Spinal cord (tissue), 10 donors: ENCODE results near the gene RPRML. TPM values are rescaled to one million over a fixed set of nuclear protein-coding genes. Genes with fewer than 3 reads are reported as not detected.
"Not testable (repeated sequence)": the region's sequence is repeated elsewhere in the genome, so short reads cannot be mapped to it uniquely, and the experiment has no call there.

Source experiments
- DNase-seq, 6 donors: peaks; one replicate each; pipeline versions ENCODE4 v3.0.0 to v3.0.0-alpha.2; 2013 to 2015; ENCODE audit warnings: low spot score in 6 of 6, low read depth in 4 of 6
- H3K27ac ChIP-seq: one replicate; pipeline ENCODE4 v1.5.1; 2013; ENCODE audit warnings: low read depth, low read length, control low read depth
- H3K27me3 ChIP-seq: one replicate; pipeline ENCODE4 v1.6.1; 2013; ENCODE audit warnings: low read length; ENCODE audit not compliant: control insufficient read depth, insufficient read depth
- H3K36me3 ChIP-seq: one replicate; pipeline ENCODE4 v1.6.1; 2013; ENCODE audit warnings: low read length; ENCODE audit not compliant: control insufficient read depth, insufficient read depth
- H3K4me1 ChIP-seq: one replicate; pipeline ENCODE4 v1.6.1; 2013; ENCODE audit warnings: low read length; ENCODE audit not compliant: control insufficient read depth, insufficient read depth
- H3K4me3 ChIP-seq: one replicate; pipeline ENCODE4 v1.5.1; 2013; ENCODE audit warnings: low read depth, low read length, control low read depth
- H3K9me3 ChIP-seq: one replicate; pipeline ENCODE4 v1.6.1; 2013; ENCODE audit warnings: low read length; ENCODE audit not compliant: control insufficient read depth, insufficient read depth
- WGBS: methylation state at CpG from one replicate; pipeline ENCODE4 v1.1.5; 2013; ENCODE audit warnings: missing lambda C conversion rate; ENCODE audit not compliant: insufficient coverage; 5-methylcytosine and 5-hydroxymethylcytosine counted together
- polyA plus RNA-seq, 2 donors: library from polyadenylated mRNA; unstranded; fragments of 120-200 nt; gene quantifications; one replicate each; pipeline ENCODE4 v1.2.1, GENCODE V29; 2013; ENCODE audit not compliant: insufficient read length in 2 of 2
- total RNA-seq, 2 donors: library from RNA; depleted of rRNA in 1 of 2; stranded (reverse); fragments of 120-200 nt in 1 of 2; fragments of >200 nt in 1 of 2; gene quantifications; one replicate each; pipeline versions ENCODE4 v1.2.3 to v1.2.4, GENCODE V29; 2013 to 2014
- donor health status: healthy.

Gene RPRML
- total and polyA plus RNA-seq, 4 donors: 0.40 to 0.71 (median 0.51) TPM

DNA sequence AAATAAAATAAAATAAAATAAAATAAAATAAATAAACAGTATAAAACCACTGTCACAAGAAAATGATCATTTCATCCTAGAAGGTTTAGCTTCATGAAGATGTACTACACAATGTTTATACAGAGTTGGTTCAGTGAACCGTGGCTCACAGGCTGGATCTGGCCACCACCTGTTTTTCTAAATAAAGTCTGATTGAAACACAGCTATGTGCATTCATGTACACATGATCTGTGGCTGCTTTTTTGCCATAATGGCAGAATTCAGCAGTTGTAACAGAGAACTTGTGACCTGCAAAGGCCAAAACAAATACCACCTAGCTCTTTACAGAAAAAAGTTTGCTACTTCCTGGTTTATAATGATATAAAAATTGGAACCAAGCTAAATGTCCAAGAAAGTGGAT lies 12.6 kb upstream of the RPRML start:
- H3K27me3 ChIP-seq: no peaks in the 10 kb centered on the region
- peak in 1 of 6 donors; percentile 2 for DNase-seq
- no peak overlapping the region for H3K4me3 ChIP-seq
- H3K36me3 ChIP-seq: no peaks in the 10 kb centered on the region
- WGBS: 63% methylated on average over 1 of the region's 1 CpG
- no peaks in the 10 kb centered on the region for H3K9me3 ChIP-seq
- H3K4me1 ChIP-seq: no peaks in the 10 kb centered on the region
- no peak overlapping the region for H3K27ac ChIP-seq

DNA sequence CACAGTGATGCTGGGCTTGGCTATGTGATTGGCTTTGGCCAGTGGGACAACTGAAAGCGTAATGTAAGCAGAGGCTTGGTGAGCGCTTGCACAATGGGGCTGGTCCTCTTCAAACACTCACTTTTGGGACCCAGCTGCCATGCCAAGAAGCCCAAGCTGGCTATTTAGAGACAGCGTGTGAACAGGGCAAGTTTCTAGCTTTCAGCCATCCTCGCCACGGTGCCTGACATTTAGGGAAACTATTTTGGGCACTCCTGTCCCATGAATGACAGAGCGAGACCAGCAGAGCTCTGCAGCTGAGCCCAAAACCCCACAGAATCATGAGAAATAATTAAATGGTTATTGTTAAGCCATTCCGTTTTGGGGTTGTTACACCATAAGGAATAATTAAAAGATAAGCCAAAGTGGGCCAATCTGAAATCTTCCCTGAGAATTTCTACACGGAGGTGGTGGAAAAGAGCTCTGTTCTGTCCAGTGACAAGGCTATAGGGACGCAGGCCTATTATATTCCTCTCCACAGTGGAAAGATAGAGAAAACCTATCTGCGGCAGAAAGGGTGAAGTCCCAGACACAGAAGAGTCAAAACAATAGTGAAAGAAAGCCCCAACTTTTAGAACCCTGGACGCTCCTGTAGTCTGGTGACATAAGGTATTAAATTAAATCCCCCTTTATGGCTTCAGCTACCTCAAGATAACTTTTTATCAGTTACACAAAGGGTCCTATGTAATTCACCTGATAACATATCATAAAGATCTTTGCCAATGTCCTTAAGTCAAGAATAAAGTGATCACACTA lies 10.8 kb upstream of the RPRML start:
- no peak overlapping the region for H3K4me3 ChIP-seq
- DNase-seq: no peak
- no peaks in the 10 kb centered on the region for H3K36me3 ChIP-seq
- H3K9me3 ChIP-seq: no peaks in the 10 kb centered on the region
- no peak overlapping the region for H3K27ac ChIP-seq
- WGBS: 100% methylated on average over 3 of the region's 11 CpGs
- H3K27me3 ChIP-seq: no peaks in the 10 kb centered on the region
- no peaks in the 10 kb centered on the region for H3K4me1 ChIP-seq

- not testable (repeated sequence) for H3K4me1 ChIP-seq, H3K4me3 ChIP-seq, DNase-seq, H3K9me3 ChIP-seq, H3K36me3 ChIP-seq, H3K27me3 ChIP-seq, H3K27ac ChIP-seq
- no CpG with 5 or more reads among the region's 5 CpGs for WGBS
Measured at GRCh38 chr17:46987927-46988326, 8.9 kb upstream of the RPRML start.

- WGBS: 87% methylated on average over 5 of the region's 7 CpGs
- no peak overlapping the region for H3K4me3 ChIP-seq
- H3K27me3 ChIP-seq: peaks cover 1% of the 10 kb centered on the region
- H3K27ac ChIP-seq: no peak overlapping the region
- DNase-seq: peak in 2 of 6 donors; percentile 26 to 87
- no peaks in the 10 kb centered on the region for H3K4me1 ChIP-seq
- H3K9me3 ChIP-seq: no peaks in the 10 kb centered on the region
- no peaks in the 10 kb centered on the region for H3K36me3 ChIP-seq
Measured at GRCh38 chr17:46986366-46986765, 7.3 kb upstream of the RPRML start.

- WGBS: 65% methylated on average over 5 of the region's 5 CpGs
- Histone ChIP-seq H3K36me3 (no peaks in the 10 kb centered on the region), H3K4me1 (no peaks in the 10 kb centered on the region), H3K27me3 (peaks cover 10% of the 10 kb centered on the region), H3K9me3 (no peaks in the 10 kb centered on the region), H3K4me3 (no peak overlapping the region), H3K27ac (no peak overlapping the region)
- DNase-seq: peak in 1 of 6 donors; percentile 46
Measured at GRCh38 chr17:46984892-46985291, 5.8 kb upstream of the RPRML start.

DNA sequence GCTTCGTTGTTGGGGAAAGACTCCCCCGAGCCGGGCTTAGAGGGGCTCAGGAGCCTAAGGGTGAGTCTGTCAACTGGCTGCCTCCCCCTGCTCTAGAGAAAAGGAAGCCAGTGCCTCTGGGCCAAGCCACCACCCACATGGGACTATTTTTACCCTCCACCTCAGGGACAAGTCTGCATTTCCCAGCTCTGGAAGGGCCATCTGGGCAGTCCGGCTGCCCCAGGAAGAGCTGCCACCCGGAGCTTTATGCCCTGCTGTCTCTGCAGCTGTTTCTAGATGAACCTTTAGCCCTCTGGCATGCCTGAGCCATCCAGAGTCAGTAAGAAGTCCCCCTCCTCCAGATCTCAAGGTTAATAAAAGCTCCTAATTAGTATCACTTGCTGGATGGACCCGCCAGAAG lies 5.3 kb upstream of the RPRML start:
- no peak overlapping the region for H3K27ac ChIP-seq
- H3K9me3 ChIP-seq: no peaks in the 10 kb centered on the region
- no peak overlapping the region for H3K4me3 ChIP-seq
- H3K36me3 ChIP-seq: no peaks in the 10 kb centered on the region
- H3K4me1 ChIP-seq: peaks cover 3% of the 10 kb centered on the region
- no peak for DNase-seq
- H3K27me3 ChIP-seq: peaks cover 16% of the 10 kb centered on the region
- 87% methylated on average over 4 of the region's 6 CpGs for WGBS

DNA sequence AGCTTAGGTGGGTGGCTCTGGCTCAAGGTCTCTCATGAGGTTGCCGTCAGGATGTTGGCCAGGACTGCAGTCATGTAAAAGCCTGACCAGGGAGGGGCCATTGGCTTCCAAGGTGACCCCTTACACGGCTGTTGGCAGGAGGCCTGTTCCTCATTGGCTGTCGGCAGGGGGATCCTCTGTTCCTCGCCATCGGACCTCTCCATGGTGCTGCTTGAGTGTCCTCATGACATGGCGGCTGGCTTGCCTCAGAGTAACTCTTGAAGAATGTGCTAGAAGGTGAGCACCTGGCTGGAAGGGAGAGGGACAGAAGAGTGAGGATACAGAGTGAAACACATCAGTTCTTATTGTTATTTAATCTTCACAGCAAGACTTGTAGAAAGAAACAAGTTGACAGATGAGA lies 4.7 kb upstream of the RPRML start:
- no peaks in the 10 kb centered on the region for H3K36me3 ChIP-seq
- peaks cover 18% of the 10 kb centered on the region for H3K27me3 ChIP-seq
- no peaks in the 10 kb centered on the region for H3K9me3 ChIP-seq
- peaks cover 5% of the 10 kb centered on the region for H3K4me1 ChIP-seq
- no peak overlapping the region for H3K27ac ChIP-seq
- no peak for DNase-seq
- 78% methylated on average over 6 of the region's 6 CpGs for WGBS
- no peak overlapping the region for H3K4me3 ChIP-seq

GRCh38 chr17:46982577-46982976 lies 3.5 kb upstream of the RPRML start:
- peaks cover 27% of the 10 kb centered on the region for H3K27me3 ChIP-seq
- WGBS: 87% methylated on average over 3 of the region's 6 CpGs

DNA sequence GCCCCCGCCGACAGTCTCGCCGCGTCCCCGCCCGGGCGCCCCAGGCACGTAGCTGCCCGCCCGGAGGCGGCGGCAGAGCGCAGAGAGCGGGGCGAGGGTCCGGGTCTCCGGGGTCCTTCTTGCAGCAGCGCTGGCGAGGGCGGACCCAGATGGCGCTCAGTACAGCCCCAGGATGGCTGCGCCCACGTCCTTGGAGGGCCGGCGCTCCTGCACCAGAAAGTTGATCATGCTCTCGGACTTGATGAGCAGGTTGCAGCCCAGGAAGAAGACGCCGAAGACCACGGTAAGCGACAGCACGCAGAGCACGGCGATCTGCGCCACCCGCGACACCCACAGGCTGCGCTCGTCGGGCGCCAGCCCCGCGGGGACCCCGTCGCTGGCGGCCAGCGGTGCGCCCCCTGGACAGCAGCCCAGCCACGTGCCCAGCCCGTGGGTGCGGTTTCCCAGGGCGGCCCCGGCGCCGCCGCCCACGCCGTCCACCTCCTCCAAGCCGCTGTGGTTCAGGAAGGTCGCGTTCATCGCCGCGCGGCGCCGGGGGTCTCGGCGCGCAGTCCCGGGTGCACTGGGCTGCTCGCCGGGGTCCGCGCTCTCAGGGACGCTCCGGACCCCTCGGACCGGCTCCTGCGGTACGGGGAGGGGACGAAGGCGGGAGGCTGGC lies 435 bp downstream of the RPRML start:
- no peak overlapping the region for H3K4me3 ChIP-seq
- H3K27ac ChIP-seq: no peak overlapping the region
- no peaks in the 10 kb centered on the region for H3K9me3 ChIP-seq
- H3K27me3 ChIP-seq: peaks cover 37% of the 10 kb centered on the region
- H3K4me1 ChIP-seq: peaks cover 21% of the 10 kb centered on the region
- peak in 2 of 6 donors; percentile 13 to 25 for DNase-seq
- WGBS: under 1% methylated on average over 83 of the region's 83 CpGs
- no peaks in the 10 kb centered on the region for H3K36me3 ChIP-seq

More at GRCh38 chr17:46982577-46982976, 3.5 kb upstream of the RPRML start:
- no peak overlapping the region for H3K27ac ChIP-seq
- H3K4me3 ChIP-seq: no peak overlapping the region
- H3K9me3 ChIP-seq: no peaks in the 10 kb centered on the region
- no peaks in the 10 kb centered on the region for H3K36me3 ChIP-seq
- H3K4me1 ChIP-seq: peaks cover 14% of the 10 kb centered on the region
- DNase-seq: no peak
